ACHN (cell line): ENCODE data around the gene NSUN6.
A peak's percentile ranks its signal among the peaks of the same experiment; 100 is the strongest.
"Not testable (repeated sequence)": the region's sequence is repeated elsewhere in the genome, so short reads cannot be mapped to it uniquely, and the experiment has no call there.

Experiments used
- DNase-seq: peaks from one replicate; pipeline ENCODE4 v3.0.0-alpha.2; 2015
- in situ Hi-C: cut with HindIII; loops from 2 replicates; pipeline ENCODE4 v1.10.0; 2017; ENCODE audit warnings: low sequenced_read_pairs, low pct_ligation_motif_present, low pct_unique_long_range_greater_than_20kb

NSUN6 gene

GRCh38 chr10:18664841-18665478 lies 13.6 kb upstream of the NSUN6 start:
- no peak for DNase-seq
- in situ Hi-C loops, result no loop called here

GRCh38 chr10:18660816-18661431 lies 9.5 kb upstream of the NSUN6 start:
- in situ Hi-C loops, result no loop called here
- DNase-seq, result no peak

GRCh38 chr10:18659819-18660535 lies 8.6 kb upstream of the NSUN6 start:
- DNase-seq, result peak; percentile 33
- in situ Hi-C loops, result no loop called here

GRCh38 chr10:18659125-18659818 lies 7.9 kb upstream of the NSUN6 start, which contains the start of gene ARL5B:
Gene ARL5B, plus strand, starts transcription at chr10:18659431. Its CDS starts 207 bp downstream, at chr10:18659638.
- DNase-seq, result peak; percentile 96
- in situ Hi-C loops, result no loop called here

GRCh38 chr10:18658271-18659124 lies 7.1 kb upstream of the NSUN6 start:
- in situ Hi-C loops, result no loop called here
- no peak for DNase-seq

- no peak for DNase-seq
- in situ Hi-C loops, result no loop called here
Observed at GRCh38 chr10:18656724-18657123, 5.3 kb upstream of the NSUN6 start.

- in situ Hi-C loops, result no loop called here
- DNase-seq, result no peak
Observed at GRCh38 chr10:18653112-18653511, 1.7 kb upstream of the NSUN6 start.

GRCh38 chr10:18650404-18650997 lies 886 bp downstream of the NSUN6 start:
- no peak for DNase-seq
- in situ Hi-C loops, result no loop called here

GRCh38 chr10:18649364-18649959 lies 1.9 kb downstream of the NSUN6 start:
- in situ Hi-C loops, result no loop called here
- DNase-seq, result no peak

GRCh38 chr10:18647945-18648344 lies 3.4 kb downstream of the NSUN6 start:
- no peak for DNase-seq
- in situ Hi-C loops, result no loop called here

GRCh38 chr10:18647151-18647550 lies 4.2 kb downstream of the NSUN6 start:
- DNase-seq, result no peak
- in situ Hi-C loops, result no loop called here

- DNase-seq, in situ Hi-C loops: not testable (repeated sequence)
Observed at GRCh38 chr10:18639719-18640118, 11.7 kb downstream of the NSUN6 start.

- in situ Hi-C loops, DNase-seq: not testable (repeated sequence)
Observed at GRCh38 chr10:18637400-18637799, 14.0 kb downstream of the NSUN6 start.

- no peak for DNase-seq
- in situ Hi-C loops, result no loop called here
Observed at GRCh38 chr10:18635995-18636394, 15.4 kb downstream of the NSUN6 start.

- DNase-seq, in situ Hi-C loops: not testable (repeated sequence)
Observed at GRCh38 chr10:18632500-18632899, 18.9 kb downstream of the NSUN6 start.

- DNase-seq, result peak; percentile 53
- in situ Hi-C loops, result not testable (repeated sequence)
Observed at GRCh38 chr10:18627452-18628018, 23.9 kb downstream of the NSUN6 start.

- in situ Hi-C loops, result no loop called here
- DNase-seq, result no peak
Observed at GRCh38 chr10:18625886-18626285, 25.5 kb downstream of the NSUN6 start.
